SK-N-MC (cell line): ENCODE results near the gene TBKBP1.

Source experiments
- DNase-seq: peaks from one replicate; pipeline ENCODE4 v3.0.0-alpha.2; 2011; ENCODE audit warnings: low read depth, low spot score
- H3K27ac ChIP-seq: fragments of 200-600 bp; sonication (generic); 2 replicates; pipeline ENCODE4 v1.5.1; 2016; ENCODE audit warnings: mixed run types
- H3K36me3 ChIP-seq: fragments of 200-600 bp; sonication (generic); 2 replicates; pipeline ENCODE4 v1.6.1; 2017; ENCODE audit warnings: antibody characterized with exemption, low read length, mixed read lengths; ENCODE audit not compliant: insufficient read depth
- H3K4me3 ChIP-seq: fragments of 200-600 bp; sonication (generic); 2 replicates; pipeline ENCODE4 v1.5.1; 2016
- H3K9ac ChIP-seq: fragments of 200-600 bp; sonication (generic); 2 replicates; pipeline ENCODE4 v1.8.0; 2017; ENCODE audit warnings: mixed run types, mixed read lengths; ENCODE audit not compliant: insufficient read length
- H3K9me3 ChIP-seq: fragments of 200-600 bp; sonication (generic); 2 replicates; pipeline ENCODE4 v1.6.1; 2017; ENCODE audit warnings: low read depth, mild to moderate bottlenecking, antibody characterized with exemption, low read length, moderate library complexity, mixed read lengths
- EZH2 ChIP-seq: fragments of 200-600 bp; sonication (generic); IDR thresholded peaks from one replicate; pipeline ENCODE4 v1.6.1; 2017; ENCODE audit warnings: antibody characterized with exemption
- FOXP2 ChIP-seq: optimal IDR thresholded peaks from 2 replicates; pipeline ENCODE3; 2011; ENCODE audit warnings: mild to moderate bottlenecking, moderate library complexity; ENCODE audit not compliant: insufficient read depth; ENCODE audit errors: extremely low read length, control extremely low read depth
- POLR2AphosphoS5 ChIP-seq: IDR thresholded peaks from 2 replicates; pipeline ENCODE4 v1.6.1; 2012; ENCODE audit warnings: mild to moderate bottlenecking, low read depth, low read length, borderline replicate concordance

TBKBP1 gene

DNA sequence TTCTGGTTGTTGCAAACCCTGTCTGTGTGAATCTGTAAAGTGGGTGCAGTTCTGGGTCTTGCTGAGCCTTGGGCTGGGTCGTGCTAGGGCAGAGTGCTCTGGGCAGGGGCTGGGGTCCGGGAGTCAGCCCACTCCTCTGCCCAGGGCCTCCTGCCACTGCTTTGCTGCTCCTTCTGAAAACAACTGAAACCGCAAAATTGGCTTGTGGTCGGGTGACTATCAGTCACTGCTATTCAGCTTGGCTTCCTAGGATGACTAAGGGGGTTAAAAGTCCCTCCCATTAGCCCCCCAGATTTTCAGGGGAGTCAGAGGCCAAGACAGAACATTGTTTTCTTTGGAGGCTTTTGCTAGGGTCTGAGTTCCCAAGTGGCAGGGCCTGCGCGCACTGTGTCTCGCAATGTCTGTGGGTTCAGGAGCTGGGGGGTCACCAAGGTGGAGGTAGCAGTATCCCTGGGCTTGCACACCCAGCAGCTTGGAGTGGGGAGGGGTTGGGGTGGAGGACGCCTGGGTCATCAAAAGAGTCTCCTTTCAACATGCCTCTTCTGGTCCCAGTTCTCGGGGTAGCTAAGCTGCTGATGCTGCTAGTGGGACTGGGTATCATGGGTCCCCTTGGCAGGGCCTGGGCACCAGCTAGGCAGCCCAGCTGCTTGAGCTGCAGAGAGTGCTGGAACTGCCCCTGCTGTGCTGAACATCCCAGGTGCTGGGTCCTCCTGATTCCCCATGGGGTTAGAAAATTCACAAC lies 25.6 kb downstream of the TBKBP1 start:
- Histone ChIP-seq H3K27ac (no peak overlapping the region), H3K9me3 (no peaks in the 10 kb centered on the region), H3K36me3 (no peaks in the 10 kb centered on the region), H3K9ac (no peak overlapping the region), H3K4me3 (no peak overlapping the region)
- no peak for DNase-seq
- TF ChIP-seq FOXP2 (no peak), EZH2 (no peak), POLR2AphosphoS5 (no peak)

DNA sequence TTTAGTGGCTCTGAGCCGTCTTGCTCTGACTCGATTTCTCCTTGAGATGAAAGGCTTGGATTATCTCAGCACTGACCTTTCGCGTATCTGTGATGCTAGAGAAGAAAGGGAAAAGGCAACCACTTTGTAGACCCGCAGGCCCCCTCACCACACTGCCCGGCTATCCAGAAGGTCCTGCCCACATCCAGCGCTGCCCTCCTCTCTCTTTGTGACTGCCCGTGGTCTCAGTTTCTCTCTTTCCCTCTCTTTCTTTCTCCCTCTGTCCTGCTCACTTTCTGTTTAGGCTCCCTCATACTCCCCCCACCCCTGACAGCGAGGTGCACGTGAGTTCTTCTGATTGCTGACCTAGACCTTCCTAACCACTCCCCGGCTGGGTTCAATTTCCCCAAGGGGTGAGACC lies 26.2 kb downstream of the TBKBP1 start:
- no peak for DNase-seq
- no peaks in the 10 kb centered on the region for H3K9me3 ChIP-seq
- no peak overlapping the region for H3K4me3 ChIP-seq
- no peak for TF ChIP-seq POLR2AphosphoS5
- no peak for TF ChIP-seq EZH2
- TF ChIP-seq FOXP2, result no peak
- no peak overlapping the region for H3K9ac ChIP-seq
- H3K27ac ChIP-seq, result no peak overlapping the region
- H3K36me3 ChIP-seq, result no peaks in the 10 kb centered on the region

DNA sequence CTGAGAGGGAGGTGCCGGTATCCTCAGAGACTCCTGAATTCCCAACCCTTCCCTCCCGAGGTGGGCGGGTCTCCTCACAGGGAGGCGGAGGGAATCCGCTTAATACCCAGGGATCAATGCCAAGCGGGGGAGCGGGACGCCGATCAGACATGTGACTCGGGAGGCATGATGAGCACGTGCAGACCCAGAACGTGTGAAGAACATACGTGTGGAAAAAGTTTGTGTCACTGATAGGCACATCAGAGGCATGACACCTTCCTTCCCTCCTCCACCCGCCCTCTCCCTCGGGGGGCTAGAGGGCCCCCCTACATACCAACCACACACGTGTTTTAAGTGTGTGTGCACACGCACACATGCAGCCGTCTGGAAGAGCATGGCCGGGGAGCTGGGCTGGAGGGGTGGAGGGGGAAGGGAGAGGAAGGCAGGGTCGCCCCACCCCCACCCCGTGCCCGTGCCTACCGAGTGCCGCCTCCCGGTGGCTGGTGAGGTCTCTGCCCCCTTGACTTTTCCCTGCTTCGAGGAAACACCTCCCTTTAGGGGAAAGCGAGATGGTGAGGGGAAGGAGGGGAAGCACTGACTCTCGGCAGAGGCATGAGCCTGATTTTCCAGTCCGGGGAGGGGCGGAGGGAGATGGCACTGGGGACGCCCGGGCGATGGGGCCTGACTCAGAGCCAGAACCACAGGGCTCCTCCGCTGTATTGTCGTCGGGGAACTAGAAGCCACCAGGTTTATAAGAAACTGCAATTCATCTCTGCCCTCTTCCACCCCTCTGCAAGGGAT lies 27.0 kb downstream of the TBKBP1 start:
- H3K27ac ChIP-seq, result no peak overlapping the region
- H3K4me3 ChIP-seq, result no peak overlapping the region
- no peaks in the 10 kb centered on the region for H3K9me3 ChIP-seq
- H3K9ac ChIP-seq, result no peak overlapping the region
- no peaks in the 10 kb centered on the region for H3K36me3 ChIP-seq
- DNase-seq, result no peak
- TF ChIP-seq EZH2, result no peak

DNA sequence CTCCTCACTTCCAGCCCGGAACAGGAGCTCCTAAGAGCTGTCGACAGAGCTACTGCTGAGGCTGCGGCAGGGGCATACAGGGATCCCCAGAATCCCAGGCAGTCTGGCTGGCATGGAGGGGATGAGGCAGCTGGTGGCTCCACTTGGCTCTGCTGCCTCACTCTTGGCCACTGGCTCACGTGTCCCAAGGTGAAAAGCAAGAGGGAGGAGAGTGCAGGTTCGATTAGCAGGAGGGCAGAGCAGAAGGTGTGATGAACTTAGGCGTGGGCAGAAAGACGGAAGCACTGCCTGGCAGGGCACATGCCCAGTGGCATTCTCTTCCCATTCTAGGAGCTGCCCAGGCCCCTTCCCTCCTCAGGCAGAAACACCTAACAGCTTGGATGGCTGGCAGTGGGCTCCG lies 27.8 kb downstream of the TBKBP1 start:
- Histone ChIP-seq H3K4me3 (no peak overlapping the region), H3K36me3 (no peaks in the 10 kb centered on the region), H3K27ac (no peak overlapping the region), H3K9ac (no peak overlapping the region), H3K9me3 (no peaks in the 10 kb centered on the region)
- no peak for DNase-seq
- TF ChIP-seq FOXP2 (no peak), EZH2 (no peak), POLR2AphosphoS5 (no peak)

DNA sequence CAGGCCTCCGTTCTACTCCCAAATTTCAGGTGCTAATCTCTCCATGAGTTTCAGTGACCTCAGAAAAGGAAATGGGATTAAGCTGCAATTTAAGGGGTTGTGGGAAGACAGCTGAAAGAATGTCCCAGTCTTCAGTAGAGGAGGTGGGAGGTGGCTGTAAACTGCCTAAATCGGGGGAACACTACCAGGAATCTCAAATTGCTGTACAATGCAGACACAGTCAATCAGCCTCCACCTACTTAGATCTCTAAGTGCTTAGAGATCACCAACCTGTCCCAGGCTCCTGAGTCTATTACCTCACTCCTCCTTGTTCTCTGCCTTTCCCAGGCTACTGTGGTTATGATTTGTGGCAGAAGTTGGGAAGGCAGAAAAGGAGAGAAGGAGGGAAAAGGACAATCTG lies 30.7 kb downstream of the TBKBP1 start:
- Histone ChIP-seq H3K9me3 (no peaks in the 10 kb centered on the region), H3K4me3 (no peak overlapping the region), H3K9ac (no peak overlapping the region), H3K36me3 (no peaks in the 10 kb centered on the region), H3K27ac (no peak overlapping the region)
- TF ChIP-seq FOXP2 (no peak), EZH2 (no peak), POLR2AphosphoS5 (no peak)
- DNase-seq, result no peak

DNA sequence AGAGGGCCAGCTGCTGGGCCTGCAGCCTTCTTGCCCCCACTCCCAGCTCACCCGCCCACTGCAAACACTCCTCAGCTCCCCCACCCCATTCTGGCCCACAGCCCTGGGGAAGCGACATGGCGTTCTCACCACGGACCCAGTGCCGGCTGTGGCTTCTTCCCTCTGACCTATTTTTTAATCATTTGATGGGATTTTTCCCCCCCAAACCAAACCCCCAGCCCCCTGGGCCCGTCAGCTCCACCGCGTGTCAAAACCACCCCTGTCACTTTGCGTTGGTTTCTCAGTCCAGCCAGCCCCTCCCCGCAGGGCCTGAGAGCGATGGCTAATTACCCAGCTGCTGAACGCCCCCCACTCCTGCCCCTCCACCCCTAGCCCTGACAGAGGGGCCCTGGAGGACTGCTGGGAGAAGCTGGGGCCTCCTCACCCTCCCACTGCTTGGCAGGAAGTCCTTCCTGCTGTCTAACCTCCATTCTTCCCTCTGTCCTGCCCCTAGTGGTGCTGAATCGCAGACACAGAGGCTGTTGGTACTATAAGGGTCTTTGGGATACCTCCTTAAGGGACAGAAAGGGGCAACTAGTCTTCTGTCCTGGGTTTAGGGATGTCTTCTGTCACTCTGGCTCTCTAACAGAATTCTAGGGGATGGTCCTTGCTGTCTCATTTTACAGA lies 31.6 kb downstream of the TBKBP1 start:
- Histone ChIP-seq H3K9me3 (no peaks in the 10 kb centered on the region), H3K27ac (no peak overlapping the region), H3K4me3 (no peak overlapping the region), H3K36me3 (no peaks in the 10 kb centered on the region), H3K9ac (no peak overlapping the region)
- no peak for DNase-seq
- TF ChIP-seq POLR2AphosphoS5, result no peak
- TF ChIP-seq FOXP2, result no peak
- no peak for TF ChIP-seq EZH2

DNA sequence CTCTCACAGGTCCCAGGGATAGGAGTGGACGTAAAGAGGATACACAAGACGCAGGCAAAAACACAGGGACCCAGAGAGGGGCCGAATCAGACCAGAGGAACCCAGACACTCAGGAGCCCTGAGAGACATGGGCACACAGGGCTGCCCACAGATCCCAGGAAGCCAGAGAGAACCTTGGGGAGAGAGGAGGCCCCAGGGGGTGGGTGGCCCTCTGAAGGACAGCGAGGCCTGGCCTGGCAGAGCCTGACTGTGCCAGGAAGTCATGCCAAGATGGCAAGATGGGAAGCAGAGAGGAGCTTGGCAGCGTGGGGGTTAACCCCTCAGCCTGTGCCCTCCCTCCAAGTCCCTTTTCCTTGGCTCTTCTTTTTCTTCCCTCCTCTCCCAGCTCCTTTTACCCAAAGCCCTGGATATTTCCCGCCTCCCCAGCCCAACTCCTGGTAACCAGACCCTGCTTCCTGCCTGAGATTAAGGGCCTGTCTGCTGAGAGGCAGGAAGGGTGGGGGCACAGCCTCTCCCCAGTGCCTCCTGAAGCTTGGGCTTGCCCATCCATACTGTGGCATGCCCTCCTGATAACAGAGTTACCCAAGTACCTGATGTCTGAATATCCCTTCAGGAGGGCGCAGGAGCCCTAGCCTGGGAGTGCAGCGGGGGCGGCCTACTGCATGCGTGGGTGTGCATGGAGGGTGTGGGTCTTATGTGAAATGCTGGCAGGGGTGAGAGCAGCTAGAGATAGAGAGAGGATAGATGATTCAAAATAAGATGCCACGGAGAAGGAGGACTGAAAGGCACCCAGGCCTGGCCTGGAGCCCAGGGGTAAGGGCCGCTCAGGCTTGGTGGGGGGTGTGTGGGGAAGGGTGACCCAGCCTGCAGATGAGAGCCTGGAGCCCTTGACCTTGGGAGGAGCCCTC lies 33.1 kb downstream of the TBKBP1 start:
- Histone ChIP-seq H3K27ac (no peak overlapping the region), H3K9ac (no peak overlapping the region), H3K36me3 (no peaks in the 10 kb centered on the region), H3K4me3 (no peak overlapping the region), H3K9me3 (no peaks in the 10 kb centered on the region)
- TF ChIP-seq FOXP2, result no peak
- no peak for DNase-seq

DNA sequence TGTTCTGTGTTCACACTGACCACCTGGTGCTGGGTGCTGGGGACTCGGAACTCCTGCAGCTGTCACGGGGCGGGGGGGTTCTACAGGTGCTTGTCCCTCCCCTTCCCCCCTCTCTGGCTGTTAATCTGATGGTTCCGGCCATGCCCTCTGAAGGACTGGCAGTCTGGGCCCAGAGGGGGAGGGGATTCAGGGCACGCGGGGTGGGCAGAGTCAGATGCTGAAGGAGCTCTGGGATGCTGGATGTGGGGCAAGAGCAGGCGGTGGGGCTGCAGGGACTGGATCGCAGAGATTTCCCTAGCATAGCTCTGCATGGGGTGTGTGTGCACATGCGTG lies 33.7 kb downstream of the TBKBP1 start:
- Histone ChIP-seq H3K36me3 (no peaks in the 10 kb centered on the region), H3K9ac (no peak overlapping the region), H3K27ac (no peak overlapping the region), H3K9me3 (no peaks in the 10 kb centered on the region), H3K4me3 (no peak overlapping the region)
- TF ChIP-seq EZH2 (no peak), FOXP2 (no peak), POLR2AphosphoS5 (no peak)
- DNase-seq, result no peak
